GM19025 (cell line): ENCODE results near the gene CDKL1.

Source experiments
- ATAC-seq: cut with Tn5 transposase; IDR thresholded peaks from one replicate; pipeline ENCODE4 v1.9.1; 2021; ENCODE audit warnings: mild to moderate bottlenecking, low read depth, moderate library complexity; ENCODE audit not compliant: unreplicated experiment

The CDKL1 gene

GRCh38 chr14:50290306-50290705, 106.4 kb downstream of the CDKL1 start:
- no peak for ATAC-seq

DNA sequence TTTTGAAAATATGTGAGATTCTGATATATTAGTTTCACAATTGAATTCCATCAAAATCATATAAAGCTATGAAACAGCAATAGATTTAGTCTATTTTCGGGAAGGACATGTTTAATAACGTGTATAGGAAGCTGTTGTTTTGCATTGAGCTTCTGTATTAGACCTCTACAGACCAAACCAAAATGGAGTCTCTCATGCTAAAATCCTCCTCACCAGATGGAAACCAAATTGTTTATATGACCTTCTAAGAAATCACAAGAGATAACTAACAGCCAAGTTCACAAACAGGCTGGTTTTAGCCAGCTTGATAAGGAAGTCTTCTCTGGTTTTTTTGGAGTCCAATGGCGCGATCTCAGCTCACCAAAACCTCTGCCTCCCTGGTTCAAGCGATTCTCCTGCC, 108.5 kb downstream of the CDKL1 start:
- no peak for ATAC-seq

- ATAC-seq: no peak
Observed at GRCh38 chr14:50285861-50286260, 110.8 kb downstream of the CDKL1 start.
